ACHN (cell line): Measurements from ENCODE around the gene FAM187B.
"Not testable (repeated sequence)": the region's sequence is repeated elsewhere in the genome, so short reads cannot be mapped to it uniquely, and the experiment has no call there.

Experiments used
- DNase-seq: peaks from one replicate; pipeline ENCODE4 v3.0.0-alpha.2; 2015
- in situ Hi-C: cut with HindIII; loops from 2 replicates; pipeline ENCODE4 v1.10.0; 2017; ENCODE audit warnings: low sequenced_read_pairs, low pct_ligation_motif_present, low pct_unique_long_range_greater_than_20kb

The FAM187B gene

GRCh38 chr19:35196861-35197260 lies 31.7 kb downstream of the FAM187B start:
- DNase-seq, in situ Hi-C loops: not testable (repeated sequence)

DNA sequence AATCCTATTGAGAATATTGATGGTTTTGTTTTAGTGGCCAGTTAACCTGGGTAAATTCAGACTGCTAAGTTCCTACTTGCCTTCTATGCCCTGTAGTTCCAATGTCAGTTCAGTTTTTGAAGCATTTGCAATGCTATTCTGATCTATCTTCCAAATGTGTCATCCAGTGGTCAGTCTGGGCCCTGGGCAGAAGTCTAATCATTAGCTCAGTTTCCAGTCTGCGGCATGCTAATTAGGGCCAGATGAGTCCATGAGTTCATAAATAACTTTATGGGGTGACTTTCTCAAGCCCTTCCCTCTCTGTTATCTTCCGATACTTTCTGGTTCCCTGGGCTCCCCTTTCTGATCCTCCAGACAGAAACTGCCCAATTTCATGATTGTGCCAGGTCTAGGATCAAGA lies 32.7 kb downstream of the FAM187B start:
- in situ Hi-C loops, result no loop called here
- DNase-seq, result peak; percentile 61

GRCh38 chr19:35194012-35194984 lies 34.2 kb downstream of the FAM187B start:
- in situ Hi-C loops, result no loop called here

GRCh38 chr19:35184884-35185283 lies 43.7 kb downstream of the FAM187B start:
- in situ Hi-C loops, result no loop called here
- DNase-seq, result no peak

More at GRCh38 chr19:35194012-35194984, 34.2 kb downstream of the FAM187B start:
- no peak for DNase-seq

DNA sequence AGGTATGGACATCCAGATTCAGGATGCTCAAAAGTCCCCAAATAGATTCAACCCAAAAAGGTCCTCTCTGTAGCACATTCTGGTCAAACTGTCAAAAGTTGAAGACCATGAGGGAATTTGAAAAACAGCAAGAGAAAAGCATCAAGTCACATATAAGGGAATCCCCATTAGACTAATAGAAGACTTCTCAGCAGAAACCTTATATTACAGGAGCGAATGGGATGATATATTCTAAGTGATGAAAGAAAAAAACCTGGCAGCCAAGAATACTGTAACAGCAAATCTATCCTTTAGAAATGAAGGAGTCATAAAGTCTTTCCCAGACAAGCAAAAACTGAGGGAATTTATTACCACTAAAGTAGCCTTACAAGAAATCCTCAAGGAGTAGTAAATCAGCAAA lies 44.3 kb downstream of the FAM187B start:
- in situ Hi-C loops, result no loop called here
- DNase-seq, result no peak

DNA sequence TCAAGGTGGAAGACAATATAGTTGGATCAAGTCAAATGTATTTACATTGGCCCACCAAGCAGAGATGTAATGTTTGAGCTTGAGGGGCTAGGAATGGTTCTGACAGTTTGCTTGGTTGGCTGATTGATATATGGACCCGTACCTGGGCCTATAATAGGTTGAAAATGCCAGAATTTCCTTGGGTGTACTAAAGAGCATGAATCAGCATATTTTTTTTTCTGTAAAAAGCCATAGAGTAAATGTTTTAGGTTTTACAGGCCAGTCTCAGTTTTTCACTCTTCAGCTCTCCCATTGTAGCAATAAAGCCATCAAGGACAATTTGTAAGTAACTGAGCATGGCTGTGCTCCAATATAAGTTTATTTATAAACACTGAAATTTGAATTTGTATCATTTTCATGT lies 47.2 kb downstream of the FAM187B start:
- no peak for DNase-seq
- in situ Hi-C loops, result no loop called here

- in situ Hi-C loops, result no loop called here
- no peak for DNase-seq
Observed at GRCh38 chr19:35179830-35180229, 48.7 kb downstream of the FAM187B start.

DNA sequence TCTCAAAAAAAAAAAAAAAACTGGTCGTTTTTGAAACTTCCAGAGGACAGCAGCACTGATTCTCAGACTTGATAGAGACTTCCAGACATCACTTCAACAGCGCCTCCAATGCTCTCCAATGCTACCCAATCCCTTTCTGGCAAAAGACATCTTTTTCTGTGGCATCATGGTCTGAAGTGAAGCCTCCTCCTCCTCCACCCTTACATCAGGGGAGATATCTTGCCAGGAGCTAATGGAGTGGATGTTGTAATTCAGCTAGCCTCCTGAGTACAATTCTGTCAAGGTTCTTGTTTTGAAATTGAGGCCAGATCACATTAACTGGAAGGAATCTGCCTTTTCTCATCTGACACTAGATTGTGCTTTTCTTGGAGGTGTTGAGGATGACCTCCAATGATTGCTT lies 49.8 kb downstream of the FAM187B start:
- in situ Hi-C loops, result no loop called here
- DNase-seq, result no peak

- DNase-seq, result no peak
- in situ Hi-C loops, result no loop called here
Observed at GRCh38 chr19:35177377-35178274, 50.9 kb downstream of the FAM187B start.

- in situ Hi-C loops, result no loop called here
- DNase-seq, result no peak
Observed at GRCh38 chr19:35176181-35176570, 52.4 kb downstream of the FAM187B start.
